GM19467 (cell line): Measurements from ENCODE around the gene KBTBD8.

Experiments
- ATAC-seq: cut with Tn5 transposase; IDR thresholded peaks from one replicate; pipeline ENCODE4 v1.9.1; 2021; ENCODE audit warnings: mild to moderate bottlenecking, moderate library complexity; ENCODE audit not compliant: unreplicated experiment

Gene KBTBD8

DNA sequence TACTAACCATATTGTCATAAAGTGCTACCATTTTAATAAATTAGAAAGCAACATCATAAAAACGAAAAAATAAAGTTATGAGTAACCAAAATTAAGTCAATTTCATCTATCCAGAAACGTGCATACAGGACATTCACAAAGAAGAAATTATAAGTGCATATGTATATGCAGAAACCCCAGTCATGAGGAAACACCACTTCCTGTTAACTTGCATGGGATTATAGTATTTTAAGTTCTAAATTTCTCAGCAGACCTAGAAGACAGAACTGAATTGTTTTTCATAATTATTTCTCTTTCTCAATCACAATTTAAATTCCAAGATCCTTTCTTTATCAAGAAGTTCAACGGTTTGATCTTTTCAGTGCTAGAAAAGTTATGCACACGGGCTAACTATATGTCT, 1.4 kb upstream of the KBTBD8 start:
- ATAC-seq = no peak

DNA sequence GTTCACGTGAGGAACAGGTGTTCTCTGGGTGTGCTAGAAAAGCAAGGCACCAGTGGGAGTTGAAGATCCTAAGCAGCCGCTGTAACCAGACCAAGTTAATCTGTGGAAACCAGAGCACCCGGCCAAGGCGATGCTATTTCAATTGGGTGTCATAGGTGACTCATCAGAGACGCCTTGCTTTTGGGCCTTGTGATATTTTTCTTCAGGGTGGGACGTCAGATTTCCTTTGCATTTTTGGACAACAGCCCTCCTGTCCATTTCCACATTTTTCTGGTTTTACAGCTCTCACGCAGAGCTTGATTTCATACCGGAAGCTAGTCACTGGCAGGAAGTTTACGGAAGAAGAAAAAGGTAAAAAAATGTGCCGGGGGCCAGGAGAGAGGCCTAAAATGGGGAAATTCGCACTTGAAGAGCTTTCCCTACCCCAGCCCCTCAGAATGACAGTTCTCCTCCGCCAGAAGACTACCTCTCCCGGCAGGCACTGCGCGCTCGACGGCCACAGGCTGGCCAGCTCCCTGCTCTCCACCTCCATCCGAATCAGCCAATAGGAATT, 471 bp upstream of the KBTBD8 start:
- no peak for ATAC-seq

DNA sequence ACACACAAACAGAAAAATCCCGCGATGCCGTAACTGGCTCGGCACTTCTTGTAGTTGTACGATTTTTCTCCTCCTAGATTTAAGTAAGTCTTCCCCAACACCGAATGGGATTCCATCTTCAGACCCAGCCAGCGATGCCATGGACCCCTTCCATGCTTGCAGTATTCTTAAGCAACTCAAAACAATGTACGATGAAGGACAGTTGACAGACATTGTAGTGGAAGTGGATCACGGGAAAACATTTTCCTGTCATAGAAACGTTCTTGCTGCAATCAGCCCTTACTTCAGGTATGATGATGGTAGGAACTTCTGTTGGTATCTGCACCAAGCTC, 763 bp downstream of the KBTBD8 start:
- ATAC-seq = no peak

DNA sequence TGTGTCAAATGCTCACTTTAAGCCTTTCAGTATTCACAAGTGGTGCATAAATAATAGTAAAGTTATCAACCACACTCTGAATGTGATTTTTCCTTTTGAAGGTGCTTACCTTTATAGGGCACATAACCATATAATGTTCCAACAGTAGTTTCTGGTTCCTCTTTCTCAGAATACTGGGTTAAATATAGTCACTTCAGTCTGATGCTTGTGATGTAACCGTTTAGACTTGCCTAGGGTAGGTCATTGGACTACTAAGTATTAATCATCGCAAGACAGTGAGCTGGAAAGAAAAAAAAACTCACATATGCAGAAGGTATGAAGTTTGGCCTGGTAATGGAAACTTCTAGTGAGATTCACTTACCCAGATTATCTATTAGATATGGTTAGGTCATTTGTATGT, 1.9 kb downstream of the KBTBD8 start:
- ATAC-seq = peak; percentile 42

DNA sequence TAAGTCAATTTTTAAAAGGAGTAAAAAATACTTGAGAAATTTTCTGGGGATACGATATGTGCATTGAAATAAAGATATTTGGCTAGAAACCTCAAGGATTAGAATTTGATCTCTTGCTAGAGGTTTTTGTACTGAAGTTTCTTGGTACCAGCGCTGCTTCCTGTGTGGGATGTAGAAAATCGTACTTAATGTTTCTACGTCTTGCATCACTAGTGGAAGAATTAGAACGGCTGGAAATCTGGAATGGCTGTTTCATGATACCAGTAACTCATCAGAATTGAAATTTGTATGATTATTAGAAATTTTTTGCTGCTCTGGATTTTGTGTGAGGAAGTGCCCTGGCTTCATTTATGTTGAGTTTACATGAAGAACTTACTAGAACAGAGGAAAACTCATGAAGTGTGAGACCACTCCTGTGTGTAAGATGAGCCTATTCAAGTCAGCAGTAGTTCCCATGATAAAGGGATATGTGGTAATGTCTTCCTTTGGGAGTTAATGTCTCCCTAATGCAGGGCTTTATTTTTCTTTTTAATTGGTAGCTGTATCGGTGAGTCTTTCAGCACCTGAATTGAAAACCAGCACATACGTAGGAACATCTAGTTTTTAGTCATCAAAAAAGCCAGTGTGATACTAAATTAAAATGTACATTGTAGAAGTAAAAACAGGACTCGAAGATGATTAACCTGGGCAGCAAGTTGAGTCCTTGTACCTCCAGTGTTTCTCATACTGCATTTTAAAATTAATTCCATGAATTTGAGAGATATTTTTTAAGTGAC, 3.2 kb downstream of the KBTBD8 start:
- no peak for ATAC-seq

DNA sequence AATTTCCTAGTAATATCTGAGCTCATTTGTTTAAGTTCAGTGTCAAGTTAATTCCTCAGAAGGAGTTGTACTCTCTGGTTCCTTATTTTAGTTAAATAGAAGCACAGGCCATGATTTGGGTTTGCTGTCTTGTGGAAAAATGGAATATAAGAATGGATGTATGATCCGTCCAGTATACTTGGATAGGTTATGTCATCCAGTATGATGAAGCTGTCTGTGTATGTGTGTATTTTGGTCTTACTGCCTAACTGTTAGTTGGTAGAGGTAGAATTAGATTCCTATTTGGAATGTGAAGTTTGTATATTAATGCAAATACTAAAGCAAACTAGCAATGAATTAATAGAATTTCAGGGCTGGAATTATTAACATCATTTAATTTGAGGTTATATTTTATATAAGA, 7.9 kb downstream of the KBTBD8 start:
- no peak for ATAC-seq

DNA sequence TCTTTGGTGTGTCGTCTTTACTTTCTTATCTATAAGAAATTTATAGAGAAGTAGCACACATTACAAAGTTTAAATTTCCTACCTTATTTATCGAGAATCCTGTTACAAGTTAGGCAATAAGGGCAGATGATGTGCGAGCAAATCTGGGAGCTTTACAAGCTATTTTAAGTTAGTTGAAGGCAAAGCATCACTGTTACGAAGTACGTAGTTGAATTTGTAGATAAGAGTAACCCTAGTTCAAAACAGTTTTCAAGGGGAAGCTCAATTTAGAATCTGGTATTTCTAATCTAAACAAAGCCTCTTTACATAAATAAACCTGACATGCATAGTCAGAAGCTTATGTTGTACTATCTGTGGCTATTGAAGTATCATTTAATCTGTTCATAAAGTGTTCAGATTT, 8.4 kb downstream of the KBTBD8 start:
- ATAC-seq = no peak

DNA sequence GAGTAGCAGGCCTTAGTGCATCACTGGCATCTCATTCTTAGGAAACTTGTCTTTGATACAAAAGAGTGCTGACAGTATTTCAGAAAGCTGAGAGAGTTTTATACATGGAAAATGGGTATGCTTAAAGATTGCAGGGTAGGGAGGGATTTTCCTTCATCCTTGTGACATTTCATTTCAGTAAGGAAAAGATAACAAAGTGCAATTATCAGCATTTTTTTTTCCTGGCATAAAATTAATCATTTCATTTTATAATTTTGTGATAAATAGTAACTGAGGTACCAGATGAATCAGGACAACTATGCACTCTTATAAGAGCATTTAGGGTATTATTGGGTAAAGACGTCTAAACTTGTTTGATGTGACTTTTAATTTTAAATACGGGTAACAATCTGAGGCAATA, 10.3 kb downstream of the KBTBD8 start:
- ATAC-seq = no peak

DNA sequence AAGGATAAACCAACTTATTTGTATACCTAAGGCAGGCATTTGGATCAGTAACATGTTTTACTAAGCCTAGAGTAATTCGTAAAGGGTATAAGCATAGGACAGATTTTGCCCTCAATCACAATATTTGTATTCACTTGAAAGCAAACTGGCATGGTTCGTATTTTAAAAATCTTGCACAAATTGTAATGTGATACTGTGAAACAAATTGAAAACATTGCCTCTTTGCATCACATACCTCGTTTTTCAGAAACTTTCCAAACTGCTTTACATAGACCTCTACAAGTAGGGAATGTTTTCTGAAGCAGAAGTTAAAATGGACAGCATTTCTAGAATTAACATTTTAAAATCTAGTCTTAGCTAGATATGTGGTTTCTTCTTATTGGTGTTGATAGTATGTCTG, 11.6 kb downstream of the KBTBD8 start:
- no peak for ATAC-seq

DNA sequence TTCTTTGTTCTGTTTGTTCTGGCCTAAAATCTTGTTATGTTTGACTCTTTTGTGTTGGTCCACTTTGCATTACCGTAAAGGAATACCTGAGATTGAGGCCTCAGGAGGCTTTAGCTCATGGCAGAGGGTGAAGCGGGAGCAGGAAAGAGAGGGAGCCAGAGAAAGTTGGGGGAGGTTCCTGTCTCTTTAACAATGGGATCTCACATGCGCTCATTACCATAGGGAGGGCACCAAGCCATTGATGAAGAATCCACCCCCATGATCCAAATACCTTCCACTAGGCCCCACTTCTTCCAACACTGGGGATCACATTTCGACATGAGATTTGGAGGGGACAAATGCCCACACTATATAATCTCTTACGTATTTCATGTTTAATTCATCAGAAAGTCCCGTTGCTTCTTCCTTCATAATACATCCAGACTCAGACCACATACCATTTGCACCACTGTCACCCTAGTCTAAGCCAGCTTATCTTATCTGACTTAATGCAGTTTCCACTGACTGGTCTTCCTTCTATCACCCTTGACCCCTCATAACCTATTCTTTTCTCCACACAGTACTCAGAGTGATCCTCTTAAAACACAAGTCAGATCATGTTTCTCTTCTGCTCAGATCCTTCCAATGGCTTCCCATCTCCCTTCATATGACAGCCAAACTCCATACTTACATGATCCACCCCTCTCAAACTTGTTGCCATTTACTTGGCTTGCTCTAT, 13.5 kb downstream of the KBTBD8 start:
- ATAC-seq = no peak

DNA sequence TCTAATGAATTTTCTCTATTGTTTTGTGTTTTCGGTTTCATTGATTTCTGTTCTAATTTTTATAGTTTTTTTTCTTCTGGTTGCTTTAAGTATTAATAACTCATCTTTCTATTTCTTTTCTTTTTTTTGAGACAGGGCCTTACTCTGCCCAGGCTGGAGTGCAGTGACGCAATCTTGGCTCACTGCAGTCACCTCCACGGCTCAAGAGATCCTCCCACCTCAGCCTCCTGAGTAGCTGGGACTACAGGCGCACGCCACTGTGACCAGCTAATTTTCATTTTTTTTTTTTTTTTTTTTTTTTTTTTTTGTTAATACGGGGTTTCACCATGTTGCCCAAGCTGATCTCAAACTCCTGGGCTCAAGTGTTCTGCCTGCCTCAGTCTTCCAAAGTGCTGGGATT, 14.5 kb downstream of the KBTBD8 start:
- no peak for ATAC-seq

DNA sequence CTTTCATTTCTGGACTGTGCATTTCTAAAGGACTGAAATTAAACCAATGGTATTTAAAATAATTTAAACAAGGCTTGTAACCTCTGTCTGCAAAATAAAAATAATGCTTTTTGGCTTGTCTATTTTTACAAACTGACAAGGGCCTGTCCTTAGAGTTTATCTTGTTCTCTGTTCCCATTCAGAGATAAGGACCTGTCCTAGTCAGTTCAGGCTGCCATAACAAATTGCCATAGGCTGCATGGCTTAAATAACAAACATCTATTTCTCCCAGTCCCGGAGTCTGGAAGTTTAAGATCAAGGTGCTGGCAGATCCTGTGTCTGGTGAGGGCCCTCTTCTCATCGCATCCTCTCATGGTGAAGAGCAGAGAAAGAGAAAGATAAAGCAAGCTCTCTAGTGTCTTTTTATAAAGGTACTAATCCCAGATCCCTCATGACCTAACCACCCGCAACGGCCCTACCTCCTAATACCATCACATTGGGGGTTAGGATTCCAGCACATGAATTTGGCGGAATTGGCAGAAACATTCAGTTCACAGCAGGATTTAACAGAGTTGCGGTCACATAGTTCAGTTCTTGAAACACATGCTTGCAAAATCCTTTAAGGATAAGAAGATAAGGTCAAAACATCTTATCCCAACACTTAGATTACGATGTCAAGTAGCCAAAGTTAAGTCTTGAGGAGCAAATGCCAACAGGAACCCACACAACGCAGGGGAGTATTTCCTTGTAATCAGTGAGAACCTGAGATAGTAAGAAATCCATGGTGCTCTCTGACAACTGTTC, 17.8 kb downstream of the KBTBD8 start:
- no peak for ATAC-seq

DNA sequence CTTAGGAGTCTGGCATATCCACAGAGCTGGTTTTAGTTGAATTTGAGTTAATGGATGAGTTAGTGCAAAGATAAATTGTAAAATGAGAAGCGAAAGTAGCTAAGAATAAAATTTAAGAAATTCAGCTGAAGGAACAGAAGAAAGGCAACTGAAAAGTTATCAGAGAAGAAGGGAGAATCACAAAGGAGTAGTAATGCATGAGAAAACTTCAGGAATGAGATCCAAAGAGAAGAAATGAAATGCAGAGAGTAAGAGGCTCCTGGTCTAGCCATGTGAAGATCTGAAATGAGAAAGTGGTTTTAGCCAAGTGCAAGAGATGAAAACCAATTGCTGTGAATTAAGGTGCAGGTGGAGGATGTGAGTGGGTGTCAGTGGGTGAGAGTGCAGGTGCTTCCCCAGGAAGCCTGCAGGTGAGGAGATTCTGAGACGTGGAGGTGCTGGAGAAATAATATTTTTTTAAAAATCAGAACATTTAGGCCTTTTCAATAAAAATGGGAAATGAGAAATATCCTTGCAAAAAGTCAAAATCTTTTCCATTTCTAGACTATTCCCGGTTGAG, 18.5 kb downstream of the KBTBD8 start:
- ATAC-seq = peak; percentile 52

DNA sequence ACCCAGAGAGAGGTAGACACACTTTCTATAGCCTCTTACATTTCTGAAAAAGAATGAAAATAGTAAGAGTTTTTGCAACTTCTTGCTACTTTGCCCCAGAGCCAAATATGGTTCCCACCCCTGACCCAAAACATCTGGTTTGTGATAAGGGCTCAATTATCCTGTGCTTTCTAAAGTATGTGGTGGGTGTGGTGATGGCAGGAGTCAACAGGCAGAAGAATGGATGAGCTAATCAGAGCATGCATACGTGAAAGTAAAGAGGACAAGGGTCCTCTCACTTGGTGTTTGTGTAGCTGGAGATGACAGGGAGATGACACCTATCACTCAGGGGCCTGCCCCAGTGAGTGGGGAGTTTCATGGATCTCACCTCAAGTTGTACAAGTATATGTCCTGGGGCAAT, 19.1 kb downstream of the KBTBD8 start:
- no peak for ATAC-seq

DNA sequence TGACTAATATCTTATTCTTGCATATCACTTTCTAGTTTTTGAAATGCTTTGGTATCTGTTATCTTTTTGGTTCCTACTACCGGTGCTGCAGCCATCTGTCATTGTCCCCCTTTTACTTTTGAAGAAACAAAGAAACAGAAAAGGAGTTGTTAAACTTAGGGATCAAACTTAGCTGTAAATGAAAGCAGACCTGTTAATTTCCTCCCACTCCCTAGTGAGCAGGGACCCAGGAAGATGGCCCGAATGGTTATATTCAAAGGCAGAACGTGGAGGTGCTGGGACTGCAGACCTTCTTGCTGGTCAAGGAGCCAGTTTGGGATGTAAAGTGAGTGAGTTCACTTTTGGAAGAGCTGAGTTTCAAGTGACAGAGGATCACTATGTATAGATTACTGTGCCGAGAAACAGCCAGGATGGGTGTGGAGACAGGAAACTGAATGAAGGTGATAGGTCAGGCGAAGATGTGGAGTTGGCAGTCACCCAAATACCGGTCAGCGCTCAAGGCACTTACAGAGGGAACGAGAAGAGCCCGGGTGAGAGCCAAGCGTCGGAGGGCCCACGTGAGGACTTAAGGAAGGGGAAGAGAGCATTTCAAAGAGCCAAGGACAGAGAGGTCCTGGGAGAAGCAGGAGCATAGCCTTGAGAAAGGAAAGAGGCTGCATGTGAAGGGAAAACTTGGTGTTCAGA, 20.1 kb downstream of the KBTBD8 start:
- ATAC-seq = no peak

DNA sequence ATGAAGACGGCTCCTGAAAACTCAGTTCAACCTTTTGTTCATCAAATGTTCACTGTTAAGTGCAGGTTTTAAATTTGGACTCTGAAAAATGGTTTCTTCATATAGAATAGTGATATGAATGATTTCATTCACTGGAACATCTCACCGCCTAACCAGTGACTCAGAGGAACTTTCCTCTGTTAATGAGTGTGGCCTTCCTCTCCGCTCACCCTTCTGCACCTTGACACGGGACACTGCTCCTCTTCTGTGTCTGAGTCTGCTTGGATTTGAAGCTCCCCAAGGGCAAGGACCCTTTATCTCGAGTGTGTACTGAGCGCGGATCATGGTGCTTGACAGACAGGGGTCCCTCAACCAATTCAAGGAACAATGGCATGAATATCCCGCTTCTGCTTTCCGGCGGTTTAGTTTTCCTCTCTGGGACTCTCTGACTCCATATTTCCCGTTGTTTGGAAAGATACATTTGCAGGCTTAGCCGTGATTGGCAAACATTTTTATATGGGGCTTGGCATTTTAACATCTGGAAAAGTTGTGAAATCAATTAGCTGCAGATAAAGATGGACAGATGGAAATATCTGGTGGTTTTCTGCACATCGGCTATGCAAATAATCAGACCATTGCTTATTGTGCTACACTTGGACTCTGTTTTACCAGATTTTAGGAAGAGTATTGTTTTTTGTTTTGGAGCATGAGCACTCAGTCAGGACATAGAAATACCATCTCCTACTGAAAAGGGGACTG, 20.9 kb downstream of the KBTBD8 start:
- ATAC-seq = no peak

DNA sequence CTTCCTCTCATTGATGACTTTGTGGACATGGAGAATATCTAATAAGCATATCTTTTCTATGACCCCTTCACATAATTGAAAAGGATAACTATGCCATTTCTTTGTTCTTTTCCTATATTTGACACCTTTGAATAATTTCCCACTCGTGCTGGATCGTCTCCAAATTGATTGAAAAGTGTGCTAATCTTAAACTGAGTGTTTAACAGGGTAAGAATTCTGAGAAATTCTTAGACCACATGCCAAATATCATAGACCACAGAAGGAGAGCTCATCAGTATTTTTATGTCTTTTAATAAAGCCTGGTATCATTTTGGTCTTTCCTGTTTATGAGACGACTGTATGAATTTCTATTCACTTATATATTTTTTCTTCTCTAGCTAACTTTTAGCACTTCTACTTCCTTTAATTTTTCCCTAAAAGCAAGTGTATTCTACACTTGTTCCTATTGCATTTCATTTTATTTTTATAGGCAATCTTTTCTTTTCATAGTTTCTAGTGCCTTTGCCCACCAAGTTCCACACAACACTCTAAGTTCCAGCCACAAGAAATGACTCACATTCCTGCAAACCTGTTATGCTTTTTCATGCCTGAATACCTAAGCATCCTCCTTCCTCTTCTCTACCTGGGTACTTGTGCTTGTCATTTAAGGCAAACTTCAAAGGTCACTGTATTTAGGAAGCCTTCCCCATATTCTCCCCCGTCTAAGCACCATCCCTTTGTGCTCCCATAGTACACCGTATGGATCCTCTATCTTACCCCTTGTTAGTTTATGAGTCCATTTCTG, 30.1 kb downstream of the KBTBD8 start:
- no peak for ATAC-seq

DNA sequence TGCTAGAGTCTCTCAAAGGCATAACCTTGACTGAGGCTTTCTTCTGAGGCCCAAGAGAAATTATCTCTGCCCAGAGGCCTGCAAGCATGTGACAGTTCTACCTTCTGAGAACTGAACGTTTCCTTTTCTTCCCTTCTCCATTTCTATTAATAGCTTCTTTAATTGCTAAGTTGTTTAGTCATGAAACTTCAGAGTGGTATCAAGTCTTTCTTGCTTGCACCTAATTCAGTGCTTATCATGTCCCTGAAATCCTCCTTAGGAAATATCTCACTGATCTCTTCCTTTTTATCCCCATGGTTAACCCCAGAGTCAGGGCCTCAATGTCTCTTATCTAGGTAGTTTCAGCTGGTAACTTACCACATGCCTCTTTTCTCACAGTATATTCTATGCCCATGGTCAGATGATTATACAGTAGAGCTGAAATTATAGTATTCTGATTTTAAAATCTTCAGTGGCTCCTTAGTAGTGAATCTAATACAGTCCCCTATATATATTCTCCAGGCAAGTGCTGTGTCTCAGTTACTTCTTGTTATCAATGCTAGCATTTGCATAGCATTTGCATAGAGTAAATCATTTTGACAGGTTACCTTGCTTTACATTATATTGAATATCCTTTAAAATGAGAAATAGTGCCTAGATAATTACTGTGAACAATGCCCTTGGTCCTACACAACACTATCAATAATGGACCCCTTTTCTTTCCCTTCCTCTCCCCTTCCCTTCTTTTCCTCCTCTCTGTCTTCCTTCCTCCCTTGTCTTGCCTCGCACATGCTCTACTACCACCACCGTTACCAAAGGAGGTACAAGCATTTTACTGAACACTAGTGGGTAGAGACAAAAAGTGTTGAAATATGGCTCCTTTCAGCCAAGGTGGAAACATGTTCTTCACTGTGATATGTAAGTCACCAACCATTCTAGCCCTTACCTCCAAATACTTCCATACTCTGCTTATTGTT, 33.0 kb downstream of the KBTBD8 start:
- peak; percentile 68 for ATAC-seq
